ENCODE measurements around the gene MARCHF11.

The MARCHF11 gene

GRCh38 chr5:16131878-16132277 is 47.7 kb downstream of the MARCHF11 start:
- no peak for DNase-seq (ENCODE audit: low read depth)

- no peak for DNase-seq (ENCODE audit: low read depth)
Measured at GRCh38 chr5:16128944-16129343, 50.6 kb downstream of the MARCHF11 start.

- DNase-seq (ENCODE audit: low read depth): no peak
Measured at GRCh38 chr5:16127865-16128544, 51.6 kb downstream of the MARCHF11 start.

GRCh38 chr5:16120579-16120978 is 59.0 kb downstream of the MARCHF11 start:
- DNase-seq (ENCODE audit: low read depth): no peak

- no peak for DNase-seq (ENCODE audit: low read depth)
Measured at GRCh38 chr5:16119790-16120189, 59.8 kb downstream of the MARCHF11 start.

GRCh38 chr5:16115140-16115539 is 64.5 kb downstream of the MARCHF11 start:
- no peak for DNase-seq (ENCODE audit: low read depth)

GRCh38 chr5:16108418-16108817 is 71.2 kb downstream of the MARCHF11 start:
- DNase-seq (ENCODE audit: low read depth): no peak

GRCh38 chr5:16104961-16105360 is 74.6 kb downstream of the MARCHF11 start:
- DNase-seq (ENCODE audit: low read depth): no peak

GRCh38 chr5:16095612-16096011 is 84.0 kb downstream of the MARCHF11 start:
- DNase-seq (ENCODE audit: low read depth): no peak

- DNase-seq (ENCODE audit: low read depth): no peak
Measured at GRCh38 chr5:16090270-16090669, 89.3 kb downstream of the MARCHF11 start.

- DNase-seq (ENCODE audit: low read depth): no peak
Measured at GRCh38 chr5:16082982-16083381, 96.6 kb downstream of the MARCHF11 start.

- no peak for DNase-seq (ENCODE audit: low read depth)
Measured at GRCh38 chr5:16082053-16082452, 97.5 kb downstream of the MARCHF11 start.

GRCh38 chr5:16081376-16081955 is 98.1 kb downstream of the MARCHF11 start:
- no peak for DNase-seq (ENCODE audit: low read depth)

- DNase-seq (ENCODE audit: low read depth): no peak
Measured at GRCh38 chr5:16076657-16077056, 102.9 kb downstream of the MARCHF11 start.

GRCh38 chr5:16074358-16074757 is 105.2 kb downstream of the MARCHF11 start:
- DNase-seq (ENCODE audit: low read depth): no peak

GRCh38 chr5:16072616-16073015 is 107.0 kb downstream of the MARCHF11 start:
- no peak for DNase-seq (ENCODE audit: low read depth)

GRCh38 chr5:16067415-16067814 is 112.2 kb downstream of the MARCHF11 start:
- DNase-seq (ENCODE audit: low read depth): no peak

GRCh38 chr5:16066810-16067209 is 112.8 kb downstream of the MARCHF11 start:
- no peak for DNase-seq (ENCODE audit: low read depth)

- no peak for DNase-seq (ENCODE audit: low read depth)
Measured at GRCh38 chr5:16066320-16066719, 113.3 kb downstream of the MARCHF11 start.

GRCh38 chr5:16065831-16066230 is 113.8 kb downstream of the MARCHF11 start:
- DNase-seq (ENCODE audit: low read depth): no peak

- no peak for DNase-seq (ENCODE audit: low read depth)
Measured at GRCh38 chr5:16064135-16064893, 115.3 kb downstream of the MARCHF11 start.

- DNase-seq (ENCODE audit: low read depth): no peak
Measured at GRCh38 chr5:16061163-16061562, 118.4 kb downstream of the MARCHF11 start.

- DNase-seq (ENCODE audit: low read depth): no peak
Measured at GRCh38 chr5:16057277-16057676, 122.3 kb downstream of the MARCHF11 start.

Data from stimulated activated CD8-positive, alpha-beta memory T cell treated with anti-CD3 and anti-CD28 coated beads, Interleukin-12 subunit alpha, Interleukin-12 subunit beta, amount 100 ng/mL, for 4 hours (primary cell).